Breast epithelium (tissue), 3 donors: ENCODE results near the gene PER2.

Experiments used
- POLR2A ChIP-seq: fragments of 450-650 bp; IDR thresholded peaks from one replicate; pipeline ENCODE4 v1.6.1; 2016; ENCODE audit warnings: antibody characterized with exemption, mild to moderate bottlenecking, moderate library complexity
- POLR2AphosphoS5 ChIP-seq, 3 donors: sonication (generic); formaldehyde crosslinking; IDR thresholded peaks; one replicate each; pipeline ENCODE4 v1.6.1; 2017; ENCODE audit warnings: antibody characterized with exemption in 3 of 3
- TF ChIP-seq, protein P1 (sequence below), 3 donors: fragments of 450-650 bp; IDR thresholded peaks; one replicate each; pipeline ENCODE4 v1.5.1; 2016 to 2017; ENCODE audit warnings: antibody characterized with exemption in 3 of 3, mild to moderate bottlenecking in 3 of 3, moderate library complexity in 3 of 3

DNA sequence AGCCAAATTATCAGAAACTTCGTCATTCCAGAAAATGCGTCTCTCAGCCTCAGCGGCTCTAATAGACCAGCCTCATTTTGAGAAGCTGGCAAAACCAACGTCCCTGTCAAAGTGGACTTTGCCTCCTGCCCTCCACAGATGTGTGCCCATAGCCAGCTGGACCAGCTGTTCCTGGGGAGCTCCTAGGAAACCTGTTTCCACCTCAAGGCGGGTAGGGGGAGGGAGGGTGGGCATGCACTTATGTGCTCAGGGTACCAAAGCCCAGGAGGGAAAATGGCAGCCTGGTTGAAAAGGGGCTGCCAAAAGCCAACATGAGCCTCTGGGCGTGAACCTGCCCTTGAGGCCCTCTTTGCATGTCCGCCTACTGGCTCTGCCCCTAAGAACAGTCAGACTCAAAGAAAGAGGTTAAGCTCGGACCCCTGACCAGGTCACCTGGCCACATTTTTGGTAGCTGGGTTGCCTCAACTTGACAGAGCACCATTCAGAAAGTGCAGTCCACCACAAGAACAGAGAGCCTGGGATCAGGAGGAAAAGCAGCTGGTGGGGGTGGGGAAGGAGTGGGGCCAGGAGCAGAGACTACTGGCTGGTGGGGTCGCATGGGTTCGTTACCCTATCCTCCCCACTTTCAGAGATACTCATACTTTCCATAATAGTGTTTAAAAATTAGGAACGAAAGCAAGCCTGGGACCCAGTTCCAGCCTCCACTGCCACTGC, 3.5 kb downstream of the PER2 start:
- TF ChIP-seq POLR2A: no peak
- TF ChIP-seq, protein P1, sequence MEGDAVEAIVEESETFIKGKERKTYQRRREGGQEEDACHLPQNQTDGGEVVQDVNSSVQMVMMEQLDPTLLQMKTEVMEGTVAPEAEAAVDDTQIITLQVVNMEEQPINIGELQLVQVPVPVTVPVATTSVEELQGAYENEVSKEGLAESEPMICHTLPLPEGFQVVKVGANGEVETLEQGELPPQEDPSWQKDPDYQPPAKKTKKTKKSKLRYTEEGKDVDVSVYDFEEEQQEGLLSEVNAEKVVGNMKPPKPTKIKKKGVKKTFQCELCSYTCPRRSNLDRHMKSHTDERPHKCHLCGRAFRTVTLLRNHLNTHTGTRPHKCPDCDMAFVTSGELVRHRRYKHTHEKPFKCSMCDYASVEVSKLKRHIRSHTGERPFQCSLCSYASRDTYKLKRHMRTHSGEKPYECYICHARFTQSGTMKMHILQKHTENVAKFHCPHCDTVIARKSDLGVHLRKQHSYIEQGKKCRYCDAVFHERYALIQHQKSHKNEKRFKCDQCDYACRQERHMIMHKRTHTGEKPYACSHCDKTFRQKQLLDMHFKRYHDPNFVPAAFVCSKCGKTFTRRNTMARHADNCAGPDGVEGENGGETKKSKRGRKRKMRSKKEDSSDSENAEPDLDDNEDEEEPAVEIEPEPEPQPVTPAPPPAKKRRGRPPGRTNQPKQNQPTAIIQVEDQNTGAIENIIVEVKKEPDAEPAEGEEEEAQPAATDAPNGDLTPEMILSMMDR (IDR thresholded peaks at IDR 0.05): no peak
- no peak for TF ChIP-seq POLR2AphosphoS5 (IDR thresholded peaks at IDR 0.05)
